Naive B cell (primary cell): ENCODE results near the gene PSD. TPM values are rescaled to one million over a fixed set of nuclear protein-coding genes. Genes with fewer than 3 reads are reported as not detected.

ENCODE experiments used
- ATAC-seq, 2 donors: fragments of 150-1000 bp; cut with Tn5 transposase; 2 replicates each; pipeline ENCODE4 v1.10.0; 2021; ENCODE audit warnings: low read depth in 2 of 2, mild to moderate bottlenecking in 2 of 2, moderate library complexity in 2 of 2
- DNase-seq: peaks from one replicate; pipeline ENCODE4 v3.0.0; 2022
- H3K27ac Mint-ChIP-seq, 6 donors: one replicate each; pipeline ENCODE4 v1.8.0; 2020 to 2022; ENCODE audit warnings: mild to moderate bottlenecking in 6 of 6, mixed read lengths in 6 of 6, moderate library complexity in 5 of 6, inconsistent platforms in 2 of 6
- H3K27me3 Mint-ChIP-seq, 3 donors: one replicate each; pipeline ENCODE4 v1.8.0; 2021 to 2022; ENCODE audit warnings: mixed read lengths in 3 of 3, mild to moderate bottlenecking in 1 of 3
- H3K36me3 Mint-ChIP-seq, 2 donors: one replicate each; pipeline ENCODE4 v1.8.0; 2020 to 2022; ENCODE audit warnings: mixed read lengths in 2 of 2, inconsistent platforms in 1 of 2, mild to moderate bottlenecking in 1 of 2
- H3K4me1 Mint-ChIP-seq, 3 donors: one replicate each; pipeline ENCODE4 v1.8.0; 2020 to 2022; ENCODE audit warnings: mixed read lengths in 3 of 3, inconsistent platforms in 1 of 3, mild to moderate bottlenecking in 1 of 3, moderate library complexity in 1 of 3
- H3K4me3 Mint-ChIP-seq, 8 donors: one replicate each; pipeline ENCODE4 v1.8.0; 2020 to 2022; ENCODE audit warnings: mild to moderate bottlenecking in 8 of 8, mixed read lengths in 8 of 8, moderate library complexity in 8 of 8, inconsistent platforms in 2 of 8
- H3K9me3 Mint-ChIP-seq, 7 donors: one replicate each; pipeline ENCODE4 v1.8.0; 2020 to 2022; ENCODE audit warnings: mixed read lengths in 7 of 7, mild to moderate bottlenecking in 5 of 7, inconsistent platforms in 2 of 7, moderate library complexity in 1 of 7
- polyA plus RNA-seq, 6 donors: library from polyadenylated mRNA; unstranded; fragments of 300-500 nt; fragmentation: Illumina TruSeq; gene quantifications; one replicate each; pipeline ENCODE4 v1.2.3, GENCODE V29; 2021; ENCODE audit warnings: low read depth in 6 of 6

PSD gene
- polyA plus RNA-seq, 6 donors from 2014 or later = 0.66 to 2.3 (median 1.5) TPM

DNA sequence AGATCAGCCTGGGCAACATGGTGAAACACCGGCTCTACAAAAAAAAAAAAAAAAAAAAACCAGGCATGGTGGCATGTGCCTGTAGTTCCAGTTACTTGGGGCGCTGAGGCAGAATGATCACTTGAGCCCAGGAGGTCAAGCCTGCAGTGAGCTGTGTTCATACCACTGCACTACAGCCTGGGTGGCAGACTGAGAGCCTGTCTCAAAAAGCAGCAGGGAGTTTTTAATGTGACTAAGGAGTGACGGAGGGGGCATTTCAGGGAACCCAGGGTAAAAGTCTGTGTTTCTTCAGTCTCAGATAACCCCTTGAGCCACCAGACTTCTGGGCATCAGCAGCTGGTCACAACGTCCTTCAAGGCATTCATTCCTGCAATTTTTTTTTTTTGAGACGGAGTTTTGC is 34.9 kb upstream of the PSD start:
- DNase-seq (no peak), ATAC-seq (no peak)
- Mint-ChIP-seq H3K9me3 (peaks cover 0 to 1% (median 0%) of the 10 kb centered on the region in 7 donors), H3K4me3 (peak overlapping the region in 2 of 8 donors; percentile 54 to 59), H3K27me3 (no peaks in the 10 kb centered on the region), H3K4me1 (peaks cover 26 to 27% (median 27%) of the 10 kb centered on the region in 3 donors), H3K36me3 (no peaks in the 10 kb centered on the region), H3K27ac (peak overlapping the region in 1 of 6 donors; percentile 41)

GRCh38 chr10:102452672-102453340 is 34.2 kb upstream of the PSD start:
- no peaks in the 10 kb centered on the region for H3K36me3 Mint-ChIP-seq
- no peak for DNase-seq
- H3K4me3 Mint-ChIP-seq = peak overlapping the region; percentile 29 to 96 (median 60)
- H3K27me3 Mint-ChIP-seq = no peaks in the 10 kb centered on the region
- H3K9me3 Mint-ChIP-seq = no peaks in the 10 kb centered on the region
- peak overlapping the region in 2 of 6 donors; percentile 41 to 42 for H3K27ac Mint-ChIP-seq
- ATAC-seq = no peak
- H3K4me1 Mint-ChIP-seq = peaks cover 24 to 27% (median 26%) of the 10 kb centered on the region in 3 donors

GRCh38 chr10:102451105-102451969 is 32.8 kb upstream of the PSD start, which contains the start of gene C10orf95:
TSS of gene C10orf95 (minus strand) at chr10:102451543. CDS start at chr10:102451093, 450 bp downstream.
- Mint-ChIP-seq H3K27me3 (no peaks in the 10 kb centered on the region), H3K9me3 (no peaks in the 10 kb centered on the region), H3K27ac (peak within 1 kb of the TSS; percentile 54 to 94 (median 88)), H3K4me3 (peak within 1 kb of the TSS; percentile 84 to 96 (median 92)), H3K4me1 (peaks cover 20 to 26% (median 22%) of the 10 kb centered on the region in 3 donors), H3K36me3 (no peaks in the 10 kb centered on the region)
- ATAC-seq (no peak), DNase-seq (no peak)

- ATAC-seq (peak; percentile 85 to 86), DNase-seq (peak; percentile 92)
- Mint-ChIP-seq H3K27me3 (no peaks in the 10 kb centered on the region), H3K27ac (peak overlapping the region; percentile 86 to 98 (median 97)), H3K4me1 (peaks cover 20 to 26% (median 22%) of the 10 kb centered on the region in 3 donors), H3K4me3 (peak overlapping the region; percentile 92 to 98 (median 96)), H3K36me3 (no peaks in the 10 kb centered on the region), H3K9me3 (no peaks in the 10 kb centered on the region)
These were observed 32.0 kb upstream of the PSD start for GRCh38 chr10:102450374-102451104.

- H3K27me3 Mint-ChIP-seq = no peaks in the 10 kb centered on the region
- peak overlapping the region; percentile 92 to 98 (median 96) for H3K4me3 Mint-ChIP-seq
- H3K36me3 Mint-ChIP-seq = no peaks in the 10 kb centered on the region
- H3K27ac Mint-ChIP-seq = peak overlapping the region; percentile 86 to 98 (median 97)
- no peak for ATAC-seq
- H3K4me1 Mint-ChIP-seq = peaks cover 20 to 26% (median 22%) of the 10 kb centered on the region in 3 donors
- no peak for DNase-seq
- no peaks in the 10 kb centered on the region for H3K9me3 Mint-ChIP-seq
These were observed 31.5 kb upstream of the PSD start for GRCh38 chr10:102450124-102450373.

GRCh38 chr10:102449321-102450123 is 30.9 kb upstream of the PSD start:
- Mint-ChIP-seq H3K9me3 (no peaks in the 10 kb centered on the region), H3K27me3 (no peaks in the 10 kb centered on the region), H3K27ac (peak overlapping the region; percentile 86 to 98 (median 97)), H3K4me1 (peaks cover 20 to 26% (median 22%) of the 10 kb centered on the region in 3 donors), H3K4me3 (peak overlapping the region; percentile 92 to 98 (median 96)), H3K36me3 (no peaks in the 10 kb centered on the region)
- DNase-seq (peak; percentile 81), ATAC-seq (peak; percentile 65 to 69)

DNA sequence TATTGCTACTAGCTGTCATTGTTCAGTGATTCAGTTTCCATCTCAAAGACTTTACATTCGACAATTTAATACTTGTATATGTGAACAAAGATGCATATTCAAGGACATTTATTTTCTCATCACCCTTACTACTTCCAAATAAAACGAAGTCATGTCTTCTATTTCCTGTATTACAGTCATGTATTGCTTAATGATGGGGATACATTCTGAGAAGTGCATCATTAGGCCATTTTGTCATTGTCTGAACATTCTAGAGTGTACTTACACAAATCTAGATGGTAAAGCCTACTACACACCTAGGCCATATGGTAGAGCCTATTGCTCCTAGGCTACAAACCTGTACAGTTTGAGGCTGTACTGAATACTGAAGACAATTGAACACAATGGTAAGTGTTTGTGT is 26.3 kb upstream of the PSD start:
- Mint-ChIP-seq H3K4me1 (peaks cover 7 to 8% (median 7%) of the 10 kb centered on the region in 3 donors), H3K27me3 (no peaks in the 10 kb centered on the region), H3K9me3 (no peaks in the 10 kb centered on the region), H3K4me3 (no peak overlapping the region), H3K27ac (no peak overlapping the region), H3K36me3 (no peaks in the 10 kb centered on the region)
- DNase-seq (no peak), ATAC-seq (no peak)

DNA sequence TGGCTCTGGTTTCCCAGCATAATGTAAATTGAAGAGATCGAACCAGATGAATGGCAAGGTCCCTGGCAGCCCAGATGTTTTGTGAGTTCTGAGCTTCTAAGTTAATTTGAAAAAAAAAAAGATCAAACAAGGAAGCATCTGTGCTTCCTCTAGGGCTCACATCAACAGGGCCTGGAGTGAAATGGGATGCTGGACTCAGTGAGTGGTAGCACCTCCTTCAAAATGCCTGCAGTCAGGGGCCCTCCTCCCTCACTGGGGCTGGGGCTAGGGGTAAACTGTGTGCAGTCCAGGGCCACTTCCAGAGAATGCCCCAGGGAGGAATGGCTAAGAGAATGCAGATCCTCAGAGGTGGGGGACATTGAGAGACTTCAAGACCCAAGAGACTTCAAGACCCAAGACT is 19.8 kb upstream of the PSD start:
- Mint-ChIP-seq H3K4me3 (no peak overlapping the region), H3K36me3 (no peaks in the 10 kb centered on the region), H3K4me1 (peaks cover 14 to 28% (median 27%) of the 10 kb centered on the region in 3 donors), H3K27ac (no peak overlapping the region), H3K27me3 (no peaks in the 10 kb centered on the region), H3K9me3 (no peaks in the 10 kb centered on the region)
- ATAC-seq (no peak), DNase-seq (no peak)

GRCh38 chr10:102437515-102437914 is 18.9 kb upstream of the PSD start:
- Mint-ChIP-seq H3K36me3 (no peaks in the 10 kb centered on the region), H3K27ac (no peak overlapping the region), H3K4me1 (peaks cover 18 to 36% (median 36%) of the 10 kb centered on the region in 3 donors), H3K27me3 (no peaks in the 10 kb centered on the region), H3K9me3 (peaks cover 0 to 1% (median 0%) of the 10 kb centered on the region in 7 donors), H3K4me3 (peak overlapping the region in 1 of 8 donors; percentile 47)
- ATAC-seq (no peak), DNase-seq (no peak)

GRCh38 chr10:102436312-102436711 is 17.7 kb upstream of the PSD start:
- Mint-ChIP-seq H3K27me3 (no peaks in the 10 kb centered on the region), H3K27ac (no peak overlapping the region)

DNA sequence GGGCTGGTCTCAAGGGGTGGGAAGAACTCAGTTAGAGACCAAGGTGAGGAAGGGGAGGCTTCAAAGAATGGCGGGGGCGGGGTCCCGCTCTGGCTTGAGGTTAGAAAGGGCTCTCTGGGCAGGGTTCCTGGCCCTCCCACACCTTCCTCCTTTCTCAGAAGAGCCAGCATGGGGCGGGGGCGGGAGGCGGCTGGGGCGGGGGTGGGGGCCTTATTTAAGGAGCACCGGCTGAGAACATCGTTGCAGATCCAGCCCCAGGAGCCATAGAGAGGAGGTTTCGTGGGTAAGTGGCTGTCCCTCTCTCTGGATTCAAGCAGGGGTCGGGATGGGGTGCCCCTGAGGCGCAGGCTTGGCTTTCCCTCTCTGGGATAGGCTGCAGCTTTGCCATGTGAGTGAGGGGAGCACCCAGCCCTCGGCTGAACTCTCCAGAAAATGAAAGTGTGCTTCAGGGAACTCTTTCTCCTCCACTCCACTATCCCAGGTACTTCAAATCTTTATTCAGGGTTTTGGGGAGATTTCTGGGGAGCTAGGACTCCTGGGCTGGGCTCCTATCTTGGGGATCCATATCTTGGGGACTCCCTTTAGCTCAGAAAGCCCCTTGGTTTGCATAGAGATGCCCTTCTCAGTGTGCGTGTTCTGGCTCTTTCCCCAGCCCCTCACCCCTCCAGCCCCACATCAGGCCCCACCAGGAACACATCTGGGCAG is 17.1 kb upstream of the PSD start:
- peak overlapping the region in 2 of 6 donors; percentile 16 to 32 for H3K27ac Mint-ChIP-seq
- H3K27me3 Mint-ChIP-seq = no peaks in the 10 kb centered on the region
- ATAC-seq (no peak), DNase-seq (no peak)
- no peaks in the 10 kb centered on the region for H3K36me3 Mint-ChIP-seq
- peaks cover 26 to 48% (median 45%) of the 10 kb centered on the region in 3 donors for H3K4me1 Mint-ChIP-seq
- peak overlapping the region; percentile 16 to 99 (median 70) for H3K4me3 Mint-ChIP-seq
- H3K9me3 Mint-ChIP-seq = peaks cover 0 to 1% (median 0%) of the 10 kb centered on the region in 7 donors

More at GRCh38 chr10:102436312-102436711, 17.7 kb upstream of the PSD start:
- Mint-ChIP-seq H3K4me3 (peak overlapping the region in 6 of 8 donors; percentile 58 to 99 (median 72)), H3K4me1 (peaks cover 25 to 48% (median 45%) of the 10 kb centered on the region in 3 donors), H3K36me3 (no peaks in the 10 kb centered on the region), H3K9me3 (peaks cover 0 to 1% (median 0%) of the 10 kb centered on the region in 7 donors)
- DNase-seq (no peak), ATAC-seq (no peak)

DNA sequence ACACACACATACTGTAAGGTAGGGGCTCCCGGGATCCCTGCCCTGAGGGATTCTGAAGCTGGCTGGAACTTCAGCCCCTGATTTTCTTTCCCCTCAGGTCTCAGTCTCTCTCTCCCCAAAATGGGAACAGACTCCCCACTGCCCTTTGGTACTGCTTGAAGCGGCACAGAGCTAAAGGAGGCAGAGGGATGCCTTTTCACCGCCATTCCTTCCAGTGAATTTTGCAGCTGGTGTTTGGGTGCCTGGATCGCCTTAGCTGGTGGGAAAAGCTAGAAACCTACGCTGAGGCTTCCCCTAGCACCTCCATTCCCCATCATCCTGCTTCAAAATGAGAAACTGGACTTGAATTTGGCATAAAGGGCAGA is 16.5 kb upstream of the PSD start:
- DNase-seq (no peak), ATAC-seq (no peak)
- Mint-ChIP-seq H3K27me3 (no peaks in the 10 kb centered on the region), H3K4me3 (peak overlapping the region in 7 of 8 donors; percentile 16 to 99 (median 69)), H3K27ac (peak overlapping the region in 3 of 6 donors; percentile 9 to 32 (median 16)), H3K9me3 (peaks cover 0 to 1% (median 0%) of the 10 kb centered on the region in 7 donors), H3K36me3 (no peaks in the 10 kb centered on the region), H3K4me1 (peaks cover 27 to 48% (median 45%) of the 10 kb centered on the region in 3 donors)
